Stomach smooth muscle (tissue), 2 donors: ENCODE measurements around the gene SELENOI.

Experiments
- H3K27ac ChIP-seq: one replicate; pipeline ENCODE4 v1.7.0; 2013; ENCODE audit warnings: mild to moderate bottlenecking, low read length, inconsistent platforms
- H3K27me3 ChIP-seq, 2 donors: one replicate each; pipeline ENCODE4 v1.7.0; 2013; ENCODE audit warnings: low read length in 2 of 2; ENCODE audit not compliant: insufficient read depth in 2 of 2, control insufficient read depth in 1 of 2
- H3K36me3 ChIP-seq, 2 donors: one replicate each; pipeline ENCODE4 v1.7.0; 2013; ENCODE audit warnings: low read length in 2 of 2; ENCODE audit not compliant: control insufficient read depth in 2 of 2, insufficient read depth in 2 of 2
- H3K4me1 ChIP-seq: one replicate; pipeline ENCODE4 v1.7.0; 2013; ENCODE audit warnings: low read length; ENCODE audit not compliant: control insufficient read depth, insufficient read depth
- H3K4me3 ChIP-seq, 2 donors: one replicate each; pipeline ENCODE4 v1.7.0; 2013; ENCODE audit warnings: low read length in 2 of 2
- H3K9ac ChIP-seq, 2 donors: one replicate each; pipeline ENCODE4 v1.7.0; 2013; ENCODE audit warnings: low read length in 2 of 2, mild to moderate bottlenecking in 1 of 2
- H3K9me3 ChIP-seq, 2 donors: one replicate each; pipeline ENCODE4 v1.7.0; 2013; ENCODE audit warnings: low read length in 2 of 2; ENCODE audit not compliant: control insufficient read depth in 2 of 2
- donor health status: healthy.
- donor health status: Pancreatic carcinoma.

SELENOI gene

DNA sequence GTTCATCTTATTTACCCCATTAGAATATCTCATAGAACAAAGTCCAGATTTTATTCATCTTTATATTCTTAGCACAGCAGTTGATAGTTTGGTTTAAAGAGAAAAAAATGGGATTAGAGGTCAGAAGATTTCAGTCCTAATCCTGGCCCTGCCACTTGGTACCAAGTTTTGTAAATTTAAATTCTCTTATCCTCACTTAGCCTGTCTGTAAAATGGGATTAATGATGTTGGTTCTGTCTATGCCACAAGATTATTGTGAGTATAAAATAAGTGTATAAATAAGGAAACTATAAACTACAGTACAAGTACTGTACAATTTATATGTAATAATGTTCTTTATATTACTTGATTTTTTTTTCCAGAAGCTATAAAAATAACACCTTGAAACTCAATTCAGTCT, 38.7 kb downstream of the SELENOI start:
- no peaks in the 10 kb centered on the region for H3K4me1 ChIP-seq
- peaks cover 4 to 5% of the 10 kb centered on the region in 2 donors for H3K36me3 ChIP-seq
- H3K27ac ChIP-seq, result no peak overlapping the region
- no peak overlapping the region for H3K9ac ChIP-seq
- H3K9me3 ChIP-seq, result no peaks in the 10 kb centered on the region
- no peaks in the 10 kb centered on the region for H3K27me3 ChIP-seq
- no peak overlapping the region for H3K4me3 ChIP-seq

DNA sequence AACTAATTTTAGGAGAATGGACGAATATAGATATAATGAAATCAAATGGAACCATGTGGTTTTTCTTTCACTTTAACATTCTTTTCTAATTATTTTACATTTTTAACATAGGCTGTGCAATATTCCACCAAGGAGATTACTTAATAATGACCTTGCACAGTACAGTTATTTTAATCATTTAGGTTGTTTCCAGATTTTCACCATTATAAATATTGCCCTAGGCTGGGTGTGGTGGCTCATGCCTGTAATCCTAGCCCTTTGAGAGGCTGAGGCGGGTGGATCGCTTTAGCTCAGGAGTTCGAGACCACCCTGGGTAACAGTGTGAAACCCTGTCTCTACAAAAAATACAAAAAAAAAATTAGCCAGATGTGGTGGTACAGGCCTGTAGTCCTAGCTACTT, 41.2 kb downstream of the SELENOI start:
- Histone ChIP-seq H3K36me3 (peaks cover 4 to 5% of the 10 kb centered on the region in 2 donors), H3K9ac (no peak overlapping the region), H3K4me3 (no peak overlapping the region), H3K27ac (no peak overlapping the region), H3K4me1 (no peaks in the 10 kb centered on the region), H3K27me3 (no peaks in the 10 kb centered on the region), H3K9me3 (no peaks in the 10 kb centered on the region)

GRCh38 chr2:26394694-26395093, 48.8 kb downstream of the SELENOI start:
- H3K27ac ChIP-seq, result no peak overlapping the region
- peaks cover 0 to 2% of the 10 kb centered on the region in 2 donors for H3K36me3 ChIP-seq
- no peaks in the 10 kb centered on the region for H3K4me1 ChIP-seq

DNA sequence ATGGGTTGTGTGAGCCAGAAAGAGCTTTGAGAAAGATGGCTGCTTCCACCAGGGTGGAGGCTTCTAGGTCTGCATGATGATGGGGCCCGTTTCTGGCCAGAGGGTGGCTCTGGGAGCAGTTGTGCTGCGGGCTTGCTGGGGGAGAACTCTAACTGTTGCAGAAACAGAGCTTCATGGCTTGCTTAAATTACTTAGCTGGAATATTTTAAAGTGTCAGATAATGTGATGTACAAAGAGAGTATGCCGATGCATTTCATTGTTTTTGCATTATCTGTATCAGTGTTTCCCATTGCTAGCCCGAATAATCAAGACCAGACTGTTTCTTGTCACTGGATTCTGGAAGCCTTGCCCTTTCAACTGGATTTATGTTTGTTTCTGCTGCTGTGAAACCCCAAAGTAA, 49.5 kb downstream of the SELENOI start:
- H3K27ac ChIP-seq, result no peak overlapping the region
- no peak overlapping the region for H3K4me3 ChIP-seq
- no peaks in the 10 kb centered on the region for H3K27me3 ChIP-seq
- H3K9me3 ChIP-seq, result no peaks in the 10 kb centered on the region
- H3K4me1 ChIP-seq, result no peaks in the 10 kb centered on the region
- H3K9ac ChIP-seq, result no peak overlapping the region
- H3K36me3 ChIP-seq, result peaks cover 0 to 2% of the 10 kb centered on the region in 2 donors

More at GRCh38 chr2:26394694-26395093, 48.8 kb downstream of the SELENOI start:
- no peaks in the 10 kb centered on the region for H3K27me3 ChIP-seq
- no peak overlapping the region for H3K9ac ChIP-seq
- H3K4me3 ChIP-seq, result no peak overlapping the region
- no peaks in the 10 kb centered on the region for H3K9me3 ChIP-seq

- no peaks in the 10 kb centered on the region for H3K27me3 ChIP-seq
- no peak overlapping the region for H3K27ac ChIP-seq
- no peak overlapping the region for H3K9ac ChIP-seq
- H3K9me3 ChIP-seq, result no peaks in the 10 kb centered on the region
- H3K4me1 ChIP-seq, result peaks cover 5% of the 10 kb centered on the region
- no peak overlapping the region for H3K4me3 ChIP-seq
- peaks cover 0 to 2% of the 10 kb centered on the region in 2 donors for H3K36me3 ChIP-seq
Measured at GRCh38 chr2:26396734-26397298, 50.9 kb downstream of the SELENOI start.

DNA sequence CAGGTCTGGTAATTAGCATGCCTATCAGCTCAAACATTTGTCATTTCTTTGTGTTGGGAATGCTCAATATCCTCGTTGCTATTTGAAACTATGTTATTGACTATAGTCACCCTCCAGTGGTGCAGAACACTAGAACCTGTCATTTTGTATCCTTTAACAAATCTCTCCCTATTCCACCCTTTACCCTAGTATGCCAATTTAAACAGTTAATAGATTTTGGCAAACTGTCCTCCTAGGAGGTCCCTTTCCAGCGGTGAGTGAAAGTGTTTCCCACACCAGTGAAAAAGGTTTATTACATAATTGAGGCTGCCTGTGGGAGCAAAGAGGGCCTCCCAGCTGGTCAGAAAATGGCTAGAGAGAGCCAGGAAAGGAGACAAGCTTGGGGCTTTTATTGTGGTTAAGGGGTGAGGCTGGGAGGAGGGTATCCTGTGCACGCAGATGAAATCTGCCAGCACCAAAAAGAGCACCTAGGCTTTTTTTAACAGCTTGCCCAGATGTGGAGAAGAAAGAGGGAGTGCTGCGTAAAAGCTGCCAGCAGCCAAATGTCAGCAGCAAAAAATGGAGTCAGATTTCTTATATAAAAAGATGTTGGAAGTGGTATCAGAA, 53.9 kb downstream of the SELENOI start:
- H3K36me3 ChIP-seq, result no peaks in the 10 kb centered on the region
- no peaks in the 10 kb centered on the region for H3K27me3 ChIP-seq
- peaks cover 10% of the 10 kb centered on the region for H3K4me1 ChIP-seq
- no peak overlapping the region for H3K4me3 ChIP-seq
- no peak overlapping the region for H3K27ac ChIP-seq
- no peak overlapping the region for H3K9ac ChIP-seq
- H3K9me3 ChIP-seq, result no peaks in the 10 kb centered on the region

DNA sequence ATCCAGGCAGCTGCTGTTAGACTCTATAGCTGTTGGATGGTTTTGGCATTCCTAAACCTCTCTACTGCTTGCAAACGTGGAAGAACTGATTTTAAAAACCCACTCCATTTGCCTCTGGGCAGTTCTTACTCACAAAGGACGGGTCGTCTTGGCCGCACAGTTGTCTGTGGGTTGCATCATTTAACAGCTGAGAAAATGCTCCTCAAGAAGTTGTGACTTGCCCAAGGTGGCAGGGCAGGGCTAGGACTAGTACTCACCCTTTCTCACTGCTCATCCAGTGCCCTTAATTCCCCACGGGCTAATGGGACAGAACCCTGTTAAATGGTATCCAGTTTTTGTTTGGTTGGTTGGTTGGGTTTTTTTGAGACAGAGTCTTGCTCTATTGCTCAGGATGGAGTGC, 54.8 kb downstream of the SELENOI start:
- H3K36me3 ChIP-seq, result no peaks in the 10 kb centered on the region
- no peaks in the 10 kb centered on the region for H3K27me3 ChIP-seq
- H3K27ac ChIP-seq, result no peak overlapping the region
- peaks cover 10% of the 10 kb centered on the region for H3K4me1 ChIP-seq
- no peak overlapping the region for H3K4me3 ChIP-seq
- H3K9ac ChIP-seq, result no peak overlapping the region
- H3K9me3 ChIP-seq, result no peaks in the 10 kb centered on the region

DNA sequence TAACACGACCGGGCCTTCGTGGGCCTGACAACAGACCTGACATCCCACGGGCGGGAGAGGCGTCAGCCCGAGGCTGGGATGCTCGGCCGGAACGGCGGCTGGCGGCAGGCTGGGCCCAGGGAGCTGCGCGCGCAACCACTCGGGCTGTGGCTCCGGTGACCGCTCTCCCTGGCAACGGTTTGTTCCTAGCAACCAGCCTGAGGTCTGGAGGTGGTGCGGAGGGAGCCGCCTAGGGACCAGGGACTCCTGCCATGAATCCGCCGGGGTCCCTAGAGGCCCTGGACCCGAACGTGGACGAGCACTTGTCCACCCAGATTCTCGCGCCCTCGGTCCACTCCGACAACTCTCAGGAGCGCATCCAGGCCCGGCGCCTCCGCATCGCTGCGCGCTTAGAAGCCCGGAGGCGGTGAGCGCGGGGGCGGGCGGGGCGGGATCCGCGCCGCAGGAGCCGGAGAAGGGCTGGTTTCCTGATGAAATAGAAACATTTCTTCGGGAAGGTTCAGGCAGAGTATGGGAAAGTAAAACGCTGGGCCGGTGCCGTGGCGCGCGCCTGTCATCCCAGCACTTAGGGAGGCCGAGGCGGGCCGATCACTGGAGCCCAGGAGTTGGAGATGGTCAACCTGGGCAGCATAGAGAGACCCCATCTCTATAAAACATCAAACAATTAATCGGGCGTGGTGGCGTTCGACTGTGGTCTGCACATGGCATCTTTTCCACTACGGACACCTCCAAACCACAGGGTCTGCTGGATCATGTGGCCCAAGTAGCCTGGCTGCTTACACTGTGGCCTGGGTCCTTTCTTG, 56.0 kb downstream of the SELENOI start, which contains the start of gene DRC1:
DRC1 (plus strand) TSS at position 182 of the 803 bp plus-strand sequence; CDS start at position 252, 70 bp downstream.
- H3K9ac ChIP-seq, result peak within 1 kb of the TSS in 1 of 2 donors; percentile 36

GRCh38 chr2:26407526-26407925, 61.6 kb downstream of the SELENOI start:
- Histone ChIP-seq H3K27ac (no peak overlapping the region), H3K27me3 (peaks cover 4 to 5% of the 10 kb centered on the region in 2 donors), H3K9ac (no peak overlapping the region), H3K9me3 (no peaks in the 10 kb centered on the region), H3K4me1 (peaks cover 3% of the 10 kb centered on the region), H3K4me3 (no peak overlapping the region), H3K36me3 (no peaks in the 10 kb centered on the region)

More for the DNA sequence above, 56.0 kb downstream of the SELENOI start, which contains the start of gene DRC1:
- no peaks in the 10 kb centered on the region for H3K9me3 ChIP-seq
- H3K27me3 ChIP-seq, result no peaks in the 10 kb centered on the region
- no peaks in the 10 kb centered on the region for H3K36me3 ChIP-seq
- peak within 1 kb of the TSS; percentile 26 to 69 for H3K4me3 ChIP-seq
- H3K4me1 ChIP-seq, result peaks cover 10% of the 10 kb centered on the region
- no peak within 1 kb of the TSS for H3K27ac ChIP-seq

- Histone ChIP-seq H3K27ac (no peak overlapping the region), H3K27me3 (peaks cover 4 to 5% of the 10 kb centered on the region in 2 donors), H3K9ac (no peak overlapping the region)
Measured at GRCh38 chr2:26409785-26410184, 63.8 kb downstream of the SELENOI start.

More at GRCh38 chr2:26409785-26410184, 63.8 kb downstream of the SELENOI start:
- Histone ChIP-seq H3K4me1 (peaks cover under 1% of the 10 kb centered on the region), H3K36me3 (no peaks in the 10 kb centered on the region), H3K4me3 (no peak overlapping the region), H3K9me3 (no peaks in the 10 kb centered on the region)
